H1 (cell line): ENCODE results near the gene TMEM63A. TPM values are rescaled to one million over a fixed set of nuclear protein-coding genes. Genes with fewer than 3 reads are reported as not detected.
A peak's percentile ranks its signal among the peaks of the same experiment; 100 is the strongest.

Experiments used
- CTCF ChIA-PET: fragments of 300-600 bp; sonication (Branson Sonifier 250); formaldehyde crosslinking; loops from one replicate; lab custom pipeline; 2021; ENCODE audit not compliant: partially characterized antibody; lab: Charles Lee
- POLR2A ChIA-PET: fragments of 300-600 bp; sonication (Branson Sonifier 250); formaldehyde crosslinking; loops from one replicate; lab custom pipeline; 2021; ENCODE audit warnings: inconsistent platforms; ENCODE audit not compliant: partially characterized antibody; lab: Charles Lee
- DNase-seq, 2 experiments: peaks; one replicate each; pipeline versions ENCODE4 v3.0.0 to v3.0.0-alpha.2; 2010 to 2022; ENCODE audit warnings: low spot score in 2 of 2, low read depth in 1 of 2, mixed read lengths in 1 of 2
- FAIRE-seq: peaks from 2 replicates; lab custom pipeline; 2011; peaks lifted over from hg19 to GRCh38; lab: Jason Lieb, UNC
- H2AFZ ChIP-seq: 2 replicates; pipeline ENCODE4 v1.8.1; 2012; ENCODE audit warnings: low read length, inconsistent platforms
- H2AK5ac ChIP-seq: 2 replicates; pipeline ENCODE4 v1.6.1; 2013; ENCODE audit warnings: low read depth, low read length
- H2BK120ac ChIP-seq: replicated peaks from 2 replicates; pipeline ENCODE3; 2013; ENCODE audit warnings: low read depth, low read length, inconsistent platforms
- H2BK12ac ChIP-seq: 2 replicates; pipeline ENCODE4 v1.6.1; 2013; ENCODE audit warnings: low read depth, low read length
- H2BK15ac ChIP-seq: 2 replicates; pipeline ENCODE4 v1.6.1; 2013; ENCODE audit warnings: low read length
- H2BK20ac ChIP-seq: 2 replicates; pipeline ENCODE4 v1.6.1; 2013; ENCODE audit warnings: low read length
- H2BK5ac ChIP-seq: 2 replicates; pipeline ENCODE4 v1.6.1; 2013; ENCODE audit warnings: low read depth, low read length
- H3K14ac ChIP-seq: 2 replicates; pipeline ENCODE4 v1.6.1; 2013; ENCODE audit warnings: inconsistent platforms; ENCODE audit not compliant: insufficient read length
- H3K18ac ChIP-seq: 2 replicates; pipeline ENCODE4 v1.6.1; 2013; ENCODE audit warnings: low read length; ENCODE audit errors: extremely low read depth
- H3K23ac ChIP-seq: 2 replicates; pipeline ENCODE4 v1.6.1; 2013; ENCODE audit warnings: inconsistent platforms; ENCODE audit not compliant: insufficient read length
- H3K23me2 ChIP-seq: 2 replicates; pipeline ENCODE4 v1.6.1; 2013; ENCODE audit warnings: low read depth, low read length
- H3K27ac ChIP-seq: 2 replicates; pipeline ENCODE4 v1.6.1; 2011; ENCODE audit warnings: low read depth, low read length, inconsistent platforms
- H3K27me3 ChIP-seq, 4 experiments: replicated peaks in 1 of 4; 1 replicate in 1 of 4; 2 replicates in 3 of 4; pipeline versions ENCODE4 v1.6.1 to v1.8.1; 2011 to 2013; ENCODE audit warnings: low read length in 3 of 4, mild to moderate bottlenecking in 3 of 4, inconsistent platforms in 2 of 4, mixed read lengths in 2 of 4, moderate library complexity in 1 of 4; ENCODE audit not compliant: control insufficient read depth in 3 of 4, insufficient read depth in 3 of 4; ENCODE audit errors: extremely low read depth in 1 of 4
- H3K36me3 ChIP-seq, 4 experiments: 2 replicates each; pipeline versions ENCODE4 v1.6.1 to v1.8.1; 2011 to 2013; ENCODE audit warnings: mild to moderate bottlenecking in 4 of 4, low read length in 3 of 4, moderate library complexity in 2 of 4, control low read depth in 1 of 4, inconsistent platforms in 1 of 4; ENCODE audit not compliant: insufficient read depth in 4 of 4, control insufficient read depth in 2 of 4
- H3K4ac ChIP-seq: replicated peaks from 2 replicates; pipeline ENCODE3; 2013; ENCODE audit warnings: low read length, low read depth, mixed read lengths, inconsistent platforms; ENCODE audit not compliant: insufficient read length
- H3K4me1 ChIP-seq, 4 experiments: replicated peaks in 1 of 4; 1 replicate in 1 of 4; 2 replicates in 3 of 4; pipeline versions ENCODE4 v1.6.1 to v1.8.1; 2011 to 2013; ENCODE audit warnings: low read length in 3 of 4, inconsistent platforms in 2 of 4, mixed read lengths in 1 of 4; ENCODE audit not compliant: insufficient read depth in 4 of 4, control insufficient read depth in 3 of 4
- H3K4me2 ChIP-seq, 2 experiments: 2 replicates each; pipeline versions ENCODE4 v1.6.1 to v1.8.1; 2011 to 2013; ENCODE audit warnings: low read depth in 2 of 2, low read length in 2 of 2, control low read depth in 1 of 2, inconsistent platforms in 1 of 2, mild to moderate bottlenecking in 1 of 2; ENCODE audit not compliant: insufficient read depth in 1 of 2
- H3K4me3 ChIP-seq, 4 experiments: fragments of 200-600, 300-600 bp in 1 of 4; sonication (generic), shearing (Covaris generic), sonication (Bioruptor Twin) in 1 of 4; 2 replicates each; pipeline versions ENCODE4 v1.5.1 to v1.8.1; 2011 to 2016; ENCODE audit warnings: low read length in 4 of 4, low read depth in 3 of 4, control low read depth in 2 of 4, inconsistent platforms in 2 of 4, mild to moderate bottlenecking in 2 of 4, mixed read lengths in 1 of 4, moderate library complexity in 1 of 4; ENCODE audit not compliant: insufficient read depth in 2 of 4; ENCODE audit errors: extremely low read depth in 1 of 4
- H3K56ac ChIP-seq: replicated peaks from 2 replicates; pipeline ENCODE3; 2013; ENCODE audit warnings: low read depth, mild to moderate bottlenecking, mixed read lengths, low read length, inconsistent platforms; ENCODE audit not compliant: insufficient read length
- H3K79me1 ChIP-seq: 2 replicates; pipeline ENCODE4 v1.6.1; 2013; ENCODE audit warnings: low read depth, low read length, control low read depth
- H3K79me2 ChIP-seq, 2 experiments: 2 replicates each; pipeline versions ENCODE4 v1.6.1 to v1.8.1; 2012 to 2013; ENCODE audit warnings: low read length in 2 of 2, mild to moderate bottlenecking in 2 of 2, inconsistent platforms in 1 of 2; ENCODE audit not compliant: insufficient read depth in 2 of 2, control insufficient read depth in 1 of 2
- H3K9ac ChIP-seq, 4 experiments: replicated peaks in 1 of 4; 1 replicate in 1 of 4; 2 replicates in 3 of 4; pipeline versions ENCODE4 v1.6.1 to v1.8.1; 2011 to 2013; ENCODE audit warnings: low read depth in 3 of 4, low read length in 3 of 4, control low read depth in 2 of 4, mild to moderate bottlenecking in 2 of 4, moderate library complexity in 2 of 4, inconsistent platforms in 1 of 4; ENCODE audit errors: extremely low read depth in 1 of 4
- H3K9me3 ChIP-seq, 2 experiments: 2 replicates each; pipeline versions ENCODE4 v1.6.1 to v1.8.1; 2012 to 2013; ENCODE audit warnings: mild to moderate bottlenecking in 2 of 2, moderate library complexity in 2 of 2, control low read depth in 1 of 2, inconsistent platforms in 1 of 2, low read depth in 1 of 2, low read length in 1 of 2, mixed read lengths in 1 of 2; ENCODE audit not compliant: insufficient read depth in 2 of 2
- H4K20me1 ChIP-seq, 2 experiments: replicated peaks in 1 of 2; 2 replicates each; pipeline versions ENCODE3 to v1.8.1; 2011 to 2013; ENCODE audit warnings: inconsistent platforms in 2 of 2, low read length in 2 of 2, mild to moderate bottlenecking in 1 of 2; ENCODE audit not compliant: insufficient read depth in 2 of 2, control insufficient read depth in 1 of 2
- H4K5ac ChIP-seq: 2 replicates; pipeline ENCODE4 v1.6.1; 2013; ENCODE audit warnings: low read length, low read depth, mixed read lengths, inconsistent platforms; ENCODE audit not compliant: insufficient read length
- H4K8ac ChIP-seq: 2 replicates; pipeline ENCODE4 v1.8.0; 2013; ENCODE audit warnings: mild to moderate bottlenecking, moderate library complexity, low read length, inconsistent platforms; ENCODE audit not compliant: insufficient read depth; ENCODE audit errors: extremely low read depth
- H4K91ac ChIP-seq: replicated peaks from 2 replicates; pipeline ENCODE3; 2013; ENCODE audit warnings: low read length, mixed read lengths, inconsistent platforms; ENCODE audit not compliant: insufficient read length
- HDAC2 ChIP-seq, 2 experiments: fragments of 300-600 bp in 1 of 2; sonication (generic) in 1 of 2; IDR thresholded peaks; 2 replicates each; pipeline ENCODE4 v1.6.1; 2011 to 2012; ENCODE audit warnings: low read depth in 2 of 2, low read length in 2 of 2, mild to moderate bottlenecking in 2 of 2, moderate library complexity in 2 of 2, borderline replicate concordance in 1 of 2, inconsistent platforms in 1 of 2
- JUND ChIP-seq: IDR thresholded peaks from 2 replicates; pipeline ENCODE4 v1.6.1; 2011; ENCODE audit warnings: mild to moderate bottlenecking, improper control_type of control experiment, low read length
- KDM4A ChIP-seq: IDR thresholded peaks from one replicate; pipeline ENCODE4 v1.7.1; 2012; ENCODE audit warnings: low read depth, mild to moderate bottlenecking, moderate library complexity, low read length, inconsistent platforms; ENCODE audit not compliant: severe bottlenecking
- RNF2 ChIP-seq: fragments of 200-900, 300-1000 bp; sonication (generic); IDR thresholded peaks from 2 replicates; pipeline ENCODE4 v1.7.1; 2016; ENCODE audit warnings: borderline replicate concordance, low read depth, mild to moderate bottlenecking, antibody characterized with exemption, low read length; ENCODE audit not compliant: poor library complexity, severe bottlenecking; ENCODE audit errors: missing control alignments
- SIX5 ChIP-seq: IDR thresholded peaks from 2 replicates; pipeline ENCODE4 v1.6.1; 2011; ENCODE audit warnings: mild to moderate bottlenecking, low read depth, low read length
- SP4 ChIP-seq: IDR thresholded peaks from 2 replicates; pipeline ENCODE4 v1.6.1; 2012; ENCODE audit warnings: low read length, inconsistent platforms
- WGBS, 2 experiments: shearing (Covaris generic) in 1 of 2; methylation state at CpG; one replicate each; pipeline versions ENCODE4 v1.1.6 to v1.1.7; 2013 to 2015; ENCODE audit warnings: low lambda C conversion rate in 2 of 2, mixed read lengths in 2 of 2, inconsistent platforms in 1 of 2, low coverage in 1 of 2, missing lambda C conversion rate in 1 of 2; ENCODE audit not compliant: insufficient replicate concordance in 2 of 2, insufficient coverage in 1 of 2, insufficient read length in 1 of 2; ENCODE audit errors: extremely low coverage in 1 of 2, missing lambda C conversion rate in 1 of 2; 5-methylcytosine and 5-hydroxymethylcytosine counted together
- polyA plus RNA-seq, 7 experiments: library from polyadenylated mRNA; depleted of rRNA in 3 of 7; stranded (reverse) in 5 of 7; unstranded in 2 of 7; fragments of >200 nt in 5 of 7; fragments of 200-250 nt in 2 of 7; gene quantifications; 1 replicate in 5 of 7; 2 replicates in 1 of 7; 4 replicates in 1 of 7; pipeline versions ENCODE4 v1.2.1 to v1.2.3, GENCODE V29; 2011 to 2013; ENCODE audit warnings: missing spikeins in 2 of 7, mixed read lengths in 2 of 7
- total RNA-seq: library from RNA; stranded (reverse); fragmentation: NEBNext Ultra II Directional; extraction: Animal tissue kit (Norgen Biotek cat#: 25700); gene quantifications from 2 replicates; pipeline ENCODE4 v1.2.1, GENCODE V29; 2021
- TF ChIP-seq, protein P1 (sequence below), 3 experiments: IDR thresholded peaks; 1 replicate in 2 of 3; 2 replicates in 1 of 3; pipeline versions ENCODE4 v1.5.1 to v1.6.1; 2011; ENCODE audit warnings: low read length in 3 of 3, mild to moderate bottlenecking in 3 of 3, inconsistent platforms in 2 of 3, low read depth in 1 of 3, moderate library complexity in 1 of 3; ENCODE audit not compliant: insufficient read depth in 1 of 3; ENCODE audit errors: control extremely low read depth in 1 of 3
- TF ChIP-seq, protein P2 (sequence below): IDR thresholded peaks from 2 replicates; pipeline ENCODE4 v1.6.1; 2011; ENCODE audit warnings: low read length, improper control_type of control experiment

Gene TMEM63A
- total and polyA plus RNA-seq, 2 of the 8 experiments (the other 6 are each of a cell fraction or from before 2014, with no cell fraction given), result 26.1 to 55.4 TPM

DNA sequence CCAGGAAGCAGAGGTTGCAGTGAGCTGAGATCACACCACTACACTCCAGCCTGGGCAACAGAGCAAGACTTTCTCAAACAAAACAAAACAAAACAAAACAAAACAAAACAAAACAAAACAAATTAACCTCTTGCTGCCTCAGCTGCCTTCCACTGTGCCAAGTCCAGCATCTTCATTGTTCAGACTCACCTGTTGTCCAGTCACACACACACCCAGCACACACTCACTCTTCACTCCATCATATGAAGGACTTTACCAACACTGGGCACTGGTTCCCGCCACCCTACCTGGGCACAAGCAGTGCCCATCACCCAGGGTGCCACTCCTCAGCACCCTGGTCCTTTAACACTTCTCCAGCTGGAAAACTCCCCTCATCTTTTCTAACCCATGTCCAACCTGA is 27.3 kb upstream of the TMEM63A start:
- H3K36me3 ChIP-seq, result no peaks in the 10 kb centered on the region
- peak overlapping the region; percentile 45; the same call in 1 of the 2 replicates for H2AK5ac ChIP-seq
- peak overlapping the region; percentile 32; the same call in 1 of the 2 replicates for H2BK5ac ChIP-seq
- no peak overlapping the region for H4K91ac ChIP-seq
- no peak overlapping the region for H4K5ac ChIP-seq
- peak overlapping the region; percentile 36 for H3K4ac ChIP-seq
- H3K79me2 ChIP-seq, result no peaks in the 10 kb centered on the region
- peaks cover 0 to 7% (median 1%) of the 10 kb centered on the region in 4 experiments; a peak in 2 of 7 replicates for H3K4me1 ChIP-seq
- H4K20me1 ChIP-seq, result no peaks in the 10 kb centered on the region
- H3K9ac ChIP-seq, result no peak overlapping the region
- WGBS, 2 experiments, result 86% methylated on average over 1 of the region's 1 CpG; no CpG with 5 or more reads in 1 of the 2 experiments
- peak overlapping the region; percentile 18; the same call in 1 of the 2 replicates for H2BK12ac ChIP-seq
- no peaks in the 10 kb centered on the region; a peak in 2 of 7 replicates for H3K27me3 ChIP-seq
- no peak overlapping the region for H3K23ac ChIP-seq
- no peak overlapping the region for H2BK120ac ChIP-seq
- DNase-seq (no peak), FAIRE-seq (no peak)
- no peak overlapping the region for H3K18ac ChIP-seq
- ChIA-PET POLR2A (interaction anchor here (1.1 to 5.3 kb wide), 5 partner anchors 12 to 153 kb away, joined by 3 to 41 read pairs (median 9); partner anchors contain the start of genes H3-3A, LEFTY1 and TMEM63A), CTCF (interaction anchor here (0.8 to 18.7 kb wide), 13 partner anchors 11 to 427 kb away, joined by 3 to 406 read pairs (median 7); partner anchors contain the start of genes LEFTY1, PYCR2 and TMEM63A)
- no peak overlapping the region for H3K14ac ChIP-seq
- H3K4me2 ChIP-seq, result no peak overlapping the region
- peak overlapping the region; percentile 89; the same call in 1 of the 2 replicates for H2BK20ac ChIP-seq
- H2AFZ ChIP-seq, result no peak overlapping the region
- H3K56ac ChIP-seq, result no peak overlapping the region
- no peaks in the 10 kb centered on the region for H3K23me2 ChIP-seq
- H3K9me3 ChIP-seq, result no peaks in the 10 kb centered on the region
- no peak overlapping the region for H3K27ac ChIP-seq
- no peak overlapping the region for H4K8ac ChIP-seq
- no peak overlapping the region for H3K4me3 ChIP-seq
- H3K79me1 ChIP-seq, result no peaks in the 10 kb centered on the region
- H2BK15ac ChIP-seq, result 0 out of 2 replicates have a peak overlapping the region, but pooled peaks have one; percentile 31
- TF ChIP-seq SP4 (no peak), KDM4A (no peak), SIX5 (no peak), HDAC2 (IDR thresholded peaks at IDR 0.05; ENCODE audit: borderline replicate concordance in 1 of 2, low read depth in 2 of 2, low read length in 2 of 2) (no peak), JUND (no peak), RNF2 (no peak)
- TF ChIP-seq, protein P1, sequence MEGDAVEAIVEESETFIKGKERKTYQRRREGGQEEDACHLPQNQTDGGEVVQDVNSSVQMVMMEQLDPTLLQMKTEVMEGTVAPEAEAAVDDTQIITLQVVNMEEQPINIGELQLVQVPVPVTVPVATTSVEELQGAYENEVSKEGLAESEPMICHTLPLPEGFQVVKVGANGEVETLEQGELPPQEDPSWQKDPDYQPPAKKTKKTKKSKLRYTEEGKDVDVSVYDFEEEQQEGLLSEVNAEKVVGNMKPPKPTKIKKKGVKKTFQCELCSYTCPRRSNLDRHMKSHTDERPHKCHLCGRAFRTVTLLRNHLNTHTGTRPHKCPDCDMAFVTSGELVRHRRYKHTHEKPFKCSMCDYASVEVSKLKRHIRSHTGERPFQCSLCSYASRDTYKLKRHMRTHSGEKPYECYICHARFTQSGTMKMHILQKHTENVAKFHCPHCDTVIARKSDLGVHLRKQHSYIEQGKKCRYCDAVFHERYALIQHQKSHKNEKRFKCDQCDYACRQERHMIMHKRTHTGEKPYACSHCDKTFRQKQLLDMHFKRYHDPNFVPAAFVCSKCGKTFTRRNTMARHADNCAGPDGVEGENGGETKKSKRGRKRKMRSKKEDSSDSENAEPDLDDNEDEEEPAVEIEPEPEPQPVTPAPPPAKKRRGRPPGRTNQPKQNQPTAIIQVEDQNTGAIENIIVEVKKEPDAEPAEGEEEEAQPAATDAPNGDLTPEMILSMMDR (IDR thresholded peaks at IDR 0.05; ENCODE audit: control extremely low read depth in 1 of 3, insufficient read depth in 1 of 3, low read depth in 1 of 3, low read length in 3 of 3), result no peak
- TF ChIP-seq, protein P2, sequence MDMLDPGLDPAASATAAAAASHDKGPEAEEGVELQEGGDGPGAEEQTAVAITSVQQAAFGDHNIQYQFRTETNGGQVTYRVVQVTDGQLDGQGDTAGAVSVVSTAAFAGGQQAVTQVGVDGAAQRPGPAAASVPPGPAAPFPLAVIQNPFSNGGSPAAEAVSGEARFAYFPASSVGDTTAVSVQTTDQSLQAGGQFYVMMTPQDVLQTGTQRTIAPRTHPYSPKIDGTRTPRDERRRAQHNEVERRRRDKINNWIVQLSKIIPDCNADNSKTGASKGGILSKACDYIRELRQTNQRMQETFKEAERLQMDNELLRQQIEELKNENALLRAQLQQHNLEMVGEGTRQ, result no peak
